NB4 (cell line): ENCODE data around the gene CDADC1.

ENCODE experiments used
- CTCF ChIP-seq: IDR thresholded peaks from one replicate; pipeline ENCODE4 v1.5.1; 2012; ENCODE audit warnings: low read depth, low read length
- MAX ChIP-seq: IDR thresholded peaks from 2 replicates; pipeline ENCODE4 v1.6.1; 2011; ENCODE audit warnings: low read depth, low read length

GRCh38 chr13:49288458-49288857, 40.7 kb downstream of the CDADC1 start:
- TF ChIP-seq CTCF (no peak), MAX (no peak)
